Renal pelvis (tissue), 12 donors: Measurements from ENCODE around the gene MEGF6. TPM values are rescaled to one million over a fixed set of nuclear protein-coding genes. Genes with fewer than 3 reads are reported as not detected.
A peak's percentile ranks its signal among the peaks of the same experiment; 100 is the strongest.

Source experiments
- DNase-seq: peaks from one replicate; pipeline ENCODE4 v3.0.0-alpha.2; 2013
- long read RNA-seq, 16 experiments: transcript quantifications; one replicate each; lab custom pipeline, GENCODE V29; 2026
- polyA plus RNA-seq, 3 donors: library from polyadenylated mRNA; unstranded; fragments of 120-200 nt; gene quantifications; one replicate each; pipeline ENCODE4 v1.2.1, GENCODE V29; 2013; ENCODE audit not compliant: insufficient read length in 3 of 3

Gene MEGF6
- 10 to 100 TPM; 11.0 to 20.6 (median 15.0) TPM for polyA plus RNA-seq
- long read RNA-seq, donor 1, partial matches to known transcripts = 138 of 139 reads
- long read RNA-seq, donor 1, other reads (novel, unspliced or antisense) = 0 of 139 reads
- long read RNA-seq, donor 2, partial matches to known transcripts = 72 of 72 reads
- long read RNA-seq, donor 2, other reads (novel, unspliced or antisense) = 0 of 72 reads
- long read RNA-seq, donor 3, partial matches to known transcripts = 0 of 1 reads
- long read RNA-seq, donor 3, other reads (novel, unspliced or antisense) = 0 of 1 reads
- long read RNA-seq, donor 4, partial matches to known transcripts = 0 of 1 reads
- long read RNA-seq, donor 4, other reads (novel, unspliced or antisense) = 0 of 1 reads
- long read RNA-seq, donor 5 = 0 reads
- long read RNA-seq, donor 6, partial matches to known transcripts = 42 of 42 reads
- long read RNA-seq, donor 6, other reads (novel, unspliced or antisense) = 0 of 42 reads
- long read RNA-seq, donor 7 = 0 reads
- long read RNA-seq, donor 8 = 0 reads
- long read RNA-seq, donor 9, partial matches to known transcripts = 0 of 2 reads
- long read RNA-seq, donor 9, other reads (novel, unspliced or antisense) = 0 of 2 reads
- long read RNA-seq, donor 10, partial matches to known transcripts = 130 of 130 reads
- long read RNA-seq, donor 10, other reads (novel, unspliced or antisense) = 0 of 130 reads
- long read RNA-seq, donor 11 = 0 reads
- long read RNA-seq, donor 12, partial matches to known transcripts = 46 of 48 reads
- long read RNA-seq, donor 12, other reads (novel, unspliced or antisense) = 0 of 48 reads
- long read RNA-seq, donor 13 = 0 reads
- long read RNA-seq, donor 14 = 0 reads
- long read RNA-seq, donor 15, partial matches to known transcripts = 0 of 70 reads
- long read RNA-seq, donor 15, other reads (novel, unspliced or antisense) = 70 of 70 reads
- long read RNA-seq, donor 16, partial matches to known transcripts = 24 of 25 reads
- long read RNA-seq, donor 16, other reads (novel, unspliced or antisense) = 0 of 25 reads

DNA sequence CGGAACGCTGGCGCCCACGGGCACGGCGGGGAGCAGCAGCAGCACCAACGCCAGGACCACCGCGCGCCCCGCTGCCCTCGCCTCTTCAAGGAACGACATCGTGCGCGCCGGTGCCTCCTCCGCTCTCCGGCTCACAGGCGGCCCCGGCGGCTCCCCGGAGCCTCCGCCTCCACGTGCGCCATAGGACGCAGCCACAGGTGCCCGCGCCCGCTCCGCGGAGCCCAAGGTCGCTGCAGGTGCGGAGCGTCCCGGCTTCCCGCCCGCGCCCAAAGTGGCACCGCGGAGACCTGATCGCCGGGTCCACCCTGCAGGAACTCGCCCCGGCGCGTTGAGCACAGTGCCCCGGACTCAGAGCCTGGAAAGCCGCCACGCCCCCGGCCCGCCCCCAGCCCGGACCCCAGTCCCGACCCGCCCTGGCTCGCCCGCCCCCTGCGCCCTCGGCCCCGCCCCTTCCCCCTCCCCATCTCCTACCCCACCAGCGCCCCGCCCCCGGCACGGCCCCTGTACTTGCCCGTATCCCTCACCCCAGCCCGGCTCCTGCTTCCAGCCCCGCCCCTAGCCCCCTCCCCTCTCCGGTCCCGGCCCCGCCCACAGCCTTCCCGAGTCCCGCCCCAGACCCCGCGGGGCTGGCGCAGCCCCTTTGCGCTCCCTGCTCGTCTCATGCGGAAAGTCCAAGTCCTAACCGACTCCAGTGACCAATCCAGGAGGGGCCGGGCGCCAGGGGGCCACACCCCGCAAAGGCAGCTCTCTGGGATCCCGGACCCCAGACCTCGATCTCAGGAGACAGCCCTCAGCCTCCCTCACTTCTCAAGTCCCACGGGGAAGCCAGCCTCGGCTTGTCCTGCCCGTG lies at the start of gene MEGF6:
Gene MEGF6, minus strand, starts transcription at position 339 of the 850 bp plus-strand sequence. Its CDS starts 240 bp downstream, at position 99.
- DNase-seq = peak; percentile 80

- DNase-seq = no peak
Observed at GRCh38 chr1:3660704-3661103, 49.4 kb upstream of the MEGF6 start.

DNA sequence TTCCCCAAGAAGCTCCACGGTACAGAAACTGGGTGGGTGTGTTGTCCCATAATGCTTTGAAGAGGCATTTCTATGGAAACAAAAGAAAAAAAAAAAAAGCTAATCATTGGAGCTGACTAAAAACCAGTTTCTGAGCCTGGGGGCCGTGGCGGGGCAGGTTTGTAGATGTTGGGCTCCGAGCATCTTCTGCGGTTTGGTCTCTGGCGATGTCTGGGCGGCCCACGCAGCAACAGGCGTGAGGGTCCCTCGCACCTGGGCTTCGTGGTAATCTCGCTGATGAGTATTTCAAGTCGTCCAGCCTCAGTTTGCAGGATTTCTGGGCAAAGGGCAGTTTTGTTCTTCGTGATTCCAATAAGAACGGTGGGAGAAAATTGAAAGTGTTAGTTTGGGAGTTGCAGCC lies 47.8 kb upstream of the MEGF6 start:
- DNase-seq = no peak

DNA sequence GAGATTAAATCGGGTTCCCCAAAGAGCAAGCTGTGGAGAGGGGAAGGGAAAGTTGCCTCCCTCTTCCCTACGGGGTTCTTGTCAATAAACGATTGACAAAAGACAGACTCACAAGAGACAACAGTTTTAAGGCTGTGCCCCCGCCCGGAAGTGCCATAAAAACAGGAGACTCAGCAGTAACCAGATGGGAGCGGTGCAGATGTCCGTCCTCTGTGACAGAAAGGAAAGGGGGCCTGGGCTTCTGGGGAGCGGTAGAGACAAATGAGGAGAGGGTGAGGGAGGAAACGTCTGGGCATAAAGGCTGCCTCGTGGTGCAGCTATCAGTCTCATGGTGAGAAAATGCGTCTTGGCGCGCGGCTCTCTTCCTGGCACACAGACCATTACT lies 46.9 kb upstream of the MEGF6 start:
- DNase-seq = no peak

DNA sequence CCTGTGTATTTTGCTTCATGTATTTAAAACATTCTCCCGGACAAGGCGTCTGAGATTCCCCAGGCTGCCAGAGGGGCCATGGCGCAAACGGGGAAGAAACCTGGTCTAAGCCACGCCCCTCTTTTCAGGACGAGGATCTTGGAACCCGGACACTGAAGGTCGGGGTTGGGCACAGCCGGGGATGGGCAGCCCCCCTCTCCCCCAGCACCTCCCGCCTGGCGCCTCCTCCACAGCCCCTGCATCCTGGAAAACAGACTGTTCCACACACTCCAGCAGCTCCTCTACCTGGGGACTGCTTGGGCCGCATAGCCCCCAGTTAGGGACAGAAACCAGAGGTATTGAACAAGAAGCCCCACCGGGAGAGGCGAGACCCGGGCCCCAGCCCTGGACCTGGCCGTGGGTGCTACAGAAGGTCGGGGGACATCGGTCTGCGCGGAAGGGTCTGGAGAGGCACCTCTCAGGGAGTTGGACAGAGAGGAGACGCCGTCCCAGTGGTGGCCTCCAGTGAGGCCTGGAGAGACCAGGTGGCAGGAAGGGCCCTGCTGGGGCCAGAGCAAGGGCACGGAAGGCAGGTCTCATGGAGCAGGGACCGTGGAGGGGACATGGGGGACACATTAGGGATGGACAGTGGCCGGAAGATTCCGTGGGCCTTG lies 46.4 kb upstream of the MEGF6 start:
- no peak for DNase-seq

DNA sequence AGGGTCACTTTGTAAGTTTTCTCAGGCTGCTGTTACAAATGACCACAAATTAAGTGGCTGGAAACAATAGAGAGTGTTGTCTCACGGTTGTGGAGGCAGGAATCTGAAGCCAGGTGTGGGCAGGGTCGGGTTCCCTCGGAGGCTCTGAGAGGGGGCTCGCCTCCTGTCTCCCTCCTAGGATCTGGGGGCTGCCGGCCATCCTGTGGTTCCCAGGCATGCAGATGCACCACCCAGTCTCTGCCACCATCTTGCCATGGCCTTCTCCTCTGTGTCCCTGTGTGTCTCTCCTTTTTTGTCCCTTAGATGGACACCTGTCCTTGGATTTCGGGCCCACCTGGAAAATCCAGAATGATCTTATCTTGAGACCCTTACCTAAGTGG lies 45.8 kb upstream of the MEGF6 start:
- DNase-seq = no peak

GRCh38 chr1:3656450-3657095 lies 45.3 kb upstream of the MEGF6 start:
- no peak for DNase-seq

DNA sequence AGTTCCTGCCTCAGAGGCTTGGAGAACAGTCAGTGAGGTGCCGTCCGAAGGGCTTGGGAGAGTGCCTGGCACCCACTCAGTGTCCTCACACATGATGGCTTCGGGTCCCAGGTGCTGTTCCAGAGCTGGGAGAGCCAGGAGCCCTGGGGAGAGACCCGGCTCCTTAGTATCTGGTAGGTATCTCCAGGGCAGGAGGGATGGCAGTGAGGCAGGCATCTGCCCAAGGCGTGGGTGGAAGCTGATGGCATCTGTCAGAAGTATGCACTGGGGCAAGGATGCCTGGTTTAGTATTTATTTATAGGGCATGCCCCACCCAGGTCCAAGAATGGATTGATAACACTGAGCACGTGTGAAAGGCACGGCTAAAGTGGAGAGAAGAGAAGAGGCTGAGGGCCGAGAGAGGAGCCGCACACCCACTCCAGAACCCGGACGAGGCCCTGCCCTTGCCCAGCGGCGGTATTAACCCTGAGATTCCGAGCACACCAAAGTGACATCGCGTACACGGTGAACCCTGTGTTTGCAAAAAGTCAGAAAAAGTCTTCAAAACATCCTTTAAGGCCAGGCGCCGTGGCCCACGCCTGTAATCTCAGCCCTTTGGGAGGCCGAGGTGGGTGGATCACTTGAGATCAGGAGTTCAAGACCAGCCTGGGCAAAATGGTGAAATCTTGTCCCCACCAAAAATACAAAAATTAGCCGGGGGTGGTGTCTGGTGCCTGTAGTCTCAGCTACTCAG lies 43.4 kb upstream of the MEGF6 start:
- DNase-seq = no peak

DNA sequence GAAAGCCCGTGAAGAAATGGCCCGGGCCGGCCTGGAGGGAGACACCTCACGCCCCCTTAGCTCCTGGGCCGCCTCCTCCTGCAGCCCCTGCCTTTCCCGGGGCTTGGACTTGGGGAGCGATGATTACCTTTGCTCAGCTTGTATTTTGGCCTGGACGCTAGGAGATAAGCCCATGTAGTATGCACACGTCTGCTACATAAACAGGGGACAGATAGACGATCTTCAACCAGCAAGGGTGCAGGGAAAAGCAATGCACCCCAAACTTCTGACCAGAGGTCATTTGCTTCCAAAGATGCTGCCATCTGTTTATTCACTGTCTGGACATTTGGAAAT lies 41.9 kb upstream of the MEGF6 start:
- DNase-seq = no peak

DNA sequence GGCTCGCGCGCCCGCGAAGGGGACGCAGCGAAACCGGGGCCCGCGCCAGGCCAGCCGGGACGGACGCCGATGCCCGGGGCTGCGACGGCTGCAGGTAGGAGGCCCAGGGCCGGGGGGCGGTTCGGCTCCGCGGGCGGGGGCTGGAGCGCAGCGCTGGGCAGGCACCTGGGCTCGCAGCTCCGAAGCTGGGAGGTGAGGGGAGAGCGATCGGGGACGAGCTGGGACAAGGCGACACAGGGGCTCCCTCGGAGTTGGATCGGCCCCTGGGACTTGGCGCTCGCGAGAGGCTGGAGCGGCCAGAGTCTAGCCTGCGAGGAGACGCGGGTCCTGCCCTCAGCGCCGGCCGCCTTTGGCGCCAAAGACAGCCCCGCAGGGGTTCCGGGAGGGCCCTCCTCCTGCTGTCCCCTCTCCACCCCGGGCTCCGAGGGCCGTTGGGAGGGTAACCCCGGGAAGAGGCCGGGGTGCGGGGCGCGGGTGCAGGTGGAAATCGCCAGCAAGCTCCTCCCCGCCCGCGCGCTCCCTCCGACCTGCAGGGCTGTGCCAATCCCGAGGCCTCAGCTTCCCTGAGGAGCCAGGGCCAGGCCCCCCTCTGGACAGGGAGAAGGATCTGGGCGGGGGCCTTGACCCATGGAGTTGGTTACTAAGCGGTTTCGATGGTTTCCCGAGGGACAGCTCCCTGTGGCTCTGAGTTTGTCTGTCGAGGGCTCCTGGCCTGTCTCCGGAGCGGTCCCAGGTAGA lies 41.4 kb upstream of the MEGF6 start:
- no peak for DNase-seq

DNA sequence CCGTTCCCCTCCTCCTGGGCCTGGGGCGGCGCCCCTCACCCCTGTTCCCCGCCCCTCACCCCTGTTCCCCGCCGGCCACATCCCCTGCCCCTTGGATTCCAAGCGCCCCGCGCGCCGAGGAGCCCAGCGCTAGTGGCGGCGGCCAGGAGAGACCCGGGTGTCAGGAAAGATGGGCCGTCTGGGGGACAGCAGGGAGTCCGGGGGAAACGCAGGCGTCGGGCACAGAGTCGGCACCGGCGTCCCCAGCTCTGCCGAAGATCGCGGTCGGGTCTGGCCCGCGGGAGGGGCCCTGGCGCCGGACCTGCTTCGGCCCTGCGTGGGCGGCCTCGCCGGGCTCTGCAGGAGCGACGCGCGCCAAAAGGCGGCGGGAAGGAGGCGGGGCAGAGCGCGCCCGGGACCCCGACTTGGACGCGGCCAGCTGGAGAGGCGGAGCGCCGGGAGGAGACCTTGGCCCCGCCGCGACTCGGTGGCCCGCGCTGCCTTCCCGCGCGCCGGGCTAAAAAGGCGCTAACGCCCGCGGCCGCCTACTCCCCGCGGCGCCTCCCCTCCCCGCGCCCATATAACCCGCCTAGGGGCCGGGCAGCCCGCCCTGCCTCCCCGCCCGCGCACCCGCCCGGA lies 40.7 kb upstream of the MEGF6 start, which contains the start of gene TP73:
Gene TP73, plus strand, starts transcription at position 587 of the 618 bp plus-strand sequence. CDS start 29,850 bp downstream, outside the sequence.
- DNase-seq = no peak

DNA sequence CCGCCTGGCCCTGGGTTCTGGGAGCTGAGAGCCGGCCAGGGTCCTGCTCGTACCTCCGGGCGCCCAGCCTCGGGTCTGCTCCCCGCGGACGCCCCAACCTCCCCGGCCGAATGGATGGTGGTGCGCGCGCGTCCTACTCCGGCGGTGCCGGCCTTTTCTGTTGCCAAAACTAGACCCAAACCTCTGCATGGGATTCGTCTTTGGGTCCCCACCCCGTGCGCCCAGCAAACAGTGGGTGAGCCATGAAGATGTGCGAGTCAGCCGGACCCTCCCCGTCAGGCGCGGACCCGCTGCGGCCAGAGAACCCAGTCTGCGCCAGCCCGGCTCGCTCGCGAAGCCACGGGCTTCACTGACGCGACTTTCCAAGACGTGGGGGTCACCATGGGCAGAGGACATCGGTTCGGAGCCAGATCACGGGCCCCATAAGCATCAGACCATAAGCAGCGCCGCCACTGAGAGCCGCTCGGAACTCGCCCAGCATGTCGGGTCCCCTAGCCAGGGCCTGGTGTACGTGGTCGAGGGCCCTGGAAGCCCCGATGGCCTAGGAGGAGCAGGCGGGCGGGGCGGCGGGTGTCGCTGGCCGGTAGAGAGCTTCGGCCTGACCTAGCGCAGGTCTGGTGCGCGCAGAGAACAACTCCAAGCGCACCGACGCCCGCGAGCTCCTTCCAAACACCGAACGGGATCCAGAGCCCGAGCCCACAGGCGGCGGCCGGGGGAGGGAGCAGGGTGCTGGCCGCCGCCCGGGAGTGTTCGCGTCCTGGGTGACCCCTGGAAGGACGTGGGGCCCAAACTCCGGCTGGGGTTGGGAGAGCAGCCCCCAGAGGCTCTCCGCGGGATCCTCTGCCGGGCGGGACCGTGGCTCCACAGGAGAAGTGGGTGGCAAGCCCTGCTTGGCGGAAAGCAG lies 40.0 kb upstream of the MEGF6 start:
- DNase-seq = no peak

- DNase-seq = no peak
Observed at GRCh38 chr1:3650248-3651025, 39.1 kb upstream of the MEGF6 start.

GRCh38 chr1:3649342-3650247 lies 38.3 kb upstream of the MEGF6 start, which contains the start of gene WRAP73:
Gene WRAP73, minus strand, starts transcription at chr1:3650103. Its CDS starts 104 bp downstream, at chr1:3649999.
- peak; percentile 92 for DNase-seq

DNA sequence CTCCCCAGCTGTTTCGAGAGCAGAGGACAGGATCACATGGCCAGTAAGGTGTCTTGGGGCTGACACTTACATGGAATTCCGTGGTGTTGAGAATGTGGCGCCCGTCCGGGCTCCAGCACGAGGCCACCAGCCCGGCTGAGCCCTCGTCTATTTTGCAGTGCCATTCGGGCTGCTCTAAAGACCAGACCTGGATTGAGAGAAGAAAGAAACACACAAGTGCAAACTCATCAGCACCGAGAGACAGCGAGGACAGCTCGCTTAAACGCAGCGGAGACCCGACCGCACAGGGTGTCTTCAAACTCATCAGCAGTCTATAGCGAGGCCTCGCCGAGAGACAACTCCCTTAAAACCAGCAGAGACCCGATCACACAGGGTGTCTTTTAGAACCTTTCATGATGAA lies 35.3 kb upstream of the MEGF6 start:
- DNase-seq = no peak
